Cardiac fibroblast (primary cell): ENCODE measurements around the gene CARNS1.

ENCODE experiments used
- DNase-seq, 2 donors: peaks; one replicate each; pipeline versions ENCODE4 v3.0.0 to v3.0.0-alpha.2; 2010; ENCODE audit warnings: low read depth in 2 of 2
- H3K4me3 ChIP-seq, 2 donors: replicated peaks in 1 of 2; 1 replicate in 1 of 2; 2 replicates in 1 of 2; pipeline ENCODE4 v1.5.1; 2011; ENCODE audit warnings: low read depth in 2 of 2, low read length in 2 of 2, mild to moderate bottlenecking in 2 of 2, moderate library complexity in 1 of 2
- CTCF ChIP-seq: IDR thresholded peaks from one replicate; pipeline ENCODE4 v1.5.1; 2011; ENCODE audit warnings: low read depth, mild to moderate bottlenecking, low read length, inconsistent platforms

CARNS1 gene

GRCh38 chr11:67382276-67383136 is 33.0 kb upstream of the CARNS1 start:
- peak; percentile 100 for TF ChIP-seq CTCF
- peak; percentile 82 to 83 for DNase-seq
- H3K4me3 ChIP-seq: no peak overlapping the region

GRCh38 chr11:67384851-67385366 is 30.6 kb upstream of the CARNS1 start:
- DNase-seq: peak; percentile 62 to 66
- TF ChIP-seq CTCF: no peak
- no peak overlapping the region for H3K4me3 ChIP-seq

- no peak overlapping the region for H3K4me3 ChIP-seq
- DNase-seq: no peak
- no peak for TF ChIP-seq CTCF
These were observed 28.4 kb upstream of the CARNS1 start for GRCh38 chr11:67387069-67387468.

DNA sequence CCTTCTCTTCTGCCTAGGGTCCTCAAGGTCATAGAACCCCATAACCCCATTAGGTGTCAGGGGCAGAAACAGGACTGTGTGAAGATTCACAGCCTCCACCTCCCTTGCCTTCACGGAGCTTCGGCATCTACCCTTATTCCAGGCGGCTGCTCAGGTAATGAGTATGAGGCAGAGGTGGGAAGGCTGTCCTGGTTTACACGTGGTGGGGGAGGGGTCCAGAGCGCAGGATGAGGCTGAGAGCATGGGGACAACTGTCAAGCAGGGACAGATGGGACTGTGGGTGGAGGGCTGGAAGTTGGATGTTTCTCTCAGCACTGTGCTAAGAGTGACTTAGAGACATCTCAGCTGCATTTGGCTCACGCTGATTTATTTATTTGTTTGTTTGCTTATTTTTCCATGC is 28.0 kb upstream of the CARNS1 start:
- H3K4me3 ChIP-seq: no peak overlapping the region
- TF ChIP-seq CTCF: no peak
- DNase-seq: no peak

DNA sequence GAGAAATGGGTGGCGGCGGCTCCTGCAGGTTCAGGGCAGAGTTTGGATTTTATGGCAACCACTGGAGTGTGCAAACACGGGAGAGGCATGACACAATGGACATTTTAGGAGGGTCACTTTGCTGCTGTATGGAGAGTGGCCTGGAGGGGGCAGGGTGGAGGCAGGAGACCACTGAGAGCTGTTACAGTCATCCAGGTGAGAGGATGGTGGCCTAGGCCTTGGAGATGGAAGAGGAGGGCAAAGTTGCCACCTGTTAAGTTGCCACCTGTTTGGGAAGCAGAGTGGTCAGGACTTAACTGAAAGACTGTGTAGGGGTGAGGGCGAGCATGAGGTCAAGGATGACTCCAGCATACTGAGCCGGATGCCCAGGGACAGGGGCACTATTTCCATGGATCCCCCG is 26.0 kb upstream of the CARNS1 start:
- peak; percentile 72 for TF ChIP-seq CTCF
- no peak overlapping the region for H3K4me3 ChIP-seq
- DNase-seq: no peak

DNA sequence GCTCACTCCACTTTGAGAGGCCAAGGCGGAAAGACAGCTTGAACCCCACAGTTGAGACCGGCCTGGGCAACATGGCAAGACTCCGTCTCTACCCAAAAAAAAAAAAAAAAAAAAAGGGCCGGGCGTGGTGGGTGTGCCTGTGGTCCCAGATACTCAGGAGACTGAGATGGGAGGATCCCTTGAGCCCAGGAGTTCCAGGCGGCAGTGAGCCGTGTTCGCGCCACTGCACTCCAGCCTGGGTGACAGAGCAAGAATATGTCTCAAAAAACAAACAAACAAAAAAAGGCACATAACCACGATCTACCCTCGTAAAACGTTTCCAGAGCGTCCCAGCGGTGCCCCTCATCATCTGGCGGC is 24.6 kb upstream of the CARNS1 start:
- no peak for TF ChIP-seq CTCF
- H3K4me3 ChIP-seq: peak overlapping the region; percentile 85 to 94
- no peak for DNase-seq
